ENCODE data around the gene C2CD4A.

The C2CD4A gene

DNA sequence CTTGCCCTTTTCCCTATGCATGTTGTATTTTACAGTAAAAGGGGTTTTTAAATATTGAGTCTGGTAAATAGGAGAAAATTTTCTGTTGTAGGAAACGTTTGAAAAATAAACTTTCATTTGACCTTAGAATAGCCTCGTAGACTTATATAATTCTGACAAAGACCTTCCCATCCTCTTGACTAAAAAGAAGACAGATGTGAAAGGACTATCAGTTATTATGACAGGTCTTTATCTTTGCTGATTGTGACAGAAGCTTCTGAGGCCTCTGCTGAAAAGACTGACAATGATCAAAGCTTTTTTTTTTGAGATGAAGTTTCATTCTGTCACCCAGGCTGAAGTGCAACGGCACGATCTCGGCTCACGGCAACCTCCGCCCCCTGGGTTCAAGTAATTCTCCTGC lies 24.2 kb downstream of the C2CD4A start:
- TF ChIP-seq EZH2phosphoT487 (IDR thresholded peaks at IDR 0.05; ENCODE audit: borderline replicate concordance): no peak
- TF ChIP-seq, protein P1, sequence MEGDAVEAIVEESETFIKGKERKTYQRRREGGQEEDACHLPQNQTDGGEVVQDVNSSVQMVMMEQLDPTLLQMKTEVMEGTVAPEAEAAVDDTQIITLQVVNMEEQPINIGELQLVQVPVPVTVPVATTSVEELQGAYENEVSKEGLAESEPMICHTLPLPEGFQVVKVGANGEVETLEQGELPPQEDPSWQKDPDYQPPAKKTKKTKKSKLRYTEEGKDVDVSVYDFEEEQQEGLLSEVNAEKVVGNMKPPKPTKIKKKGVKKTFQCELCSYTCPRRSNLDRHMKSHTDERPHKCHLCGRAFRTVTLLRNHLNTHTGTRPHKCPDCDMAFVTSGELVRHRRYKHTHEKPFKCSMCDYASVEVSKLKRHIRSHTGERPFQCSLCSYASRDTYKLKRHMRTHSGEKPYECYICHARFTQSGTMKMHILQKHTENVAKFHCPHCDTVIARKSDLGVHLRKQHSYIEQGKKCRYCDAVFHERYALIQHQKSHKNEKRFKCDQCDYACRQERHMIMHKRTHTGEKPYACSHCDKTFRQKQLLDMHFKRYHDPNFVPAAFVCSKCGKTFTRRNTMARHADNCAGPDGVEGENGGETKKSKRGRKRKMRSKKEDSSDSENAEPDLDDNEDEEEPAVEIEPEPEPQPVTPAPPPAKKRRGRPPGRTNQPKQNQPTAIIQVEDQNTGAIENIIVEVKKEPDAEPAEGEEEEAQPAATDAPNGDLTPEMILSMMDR (conservative IDR thresholded peaks at IDR 0.05; ENCODE audit: low read length): no peak
- no peaks in the 10 kb centered on the region for H4K20me1 ChIP-seq (ENCODE audit: insufficient read depth, low read length, poor library complexity, severe bottlenecking)
- H3K4me2 ChIP-seq (ENCODE audit: low read depth, low read length, poor library complexity, severe bottlenecking): no peak overlapping the region
- H3K36me3 ChIP-seq (ENCODE audit: insufficient read depth, low read length): no peaks in the 10 kb centered on the region
- no peak overlapping the region for H2AFZ ChIP-seq (ENCODE audit: low read length)
- no peaks in the 10 kb centered on the region for H3K79me2 ChIP-seq (ENCODE audit: insufficient read depth, low read length)
- H3K27me3 ChIP-seq (ENCODE audit: insufficient read depth, low read length, poor library complexity, severe bottlenecking): no peaks in the 10 kb centered on the region
- no peak overlapping the region for H3K9ac ChIP-seq (ENCODE audit: low read depth, low read length, poor library complexity, severe bottlenecking)
- H3K4me1 ChIP-seq (ENCODE audit: insufficient read depth, low read length, poor library complexity, severe bottlenecking): no peaks in the 10 kb centered on the region
- no peaks in the 10 kb centered on the region for H3F3A ChIP-seq (ENCODE audit: low read depth)
- H3K4me3 ChIP-seq (ENCODE audit: low read length, poor library complexity, severe bottlenecking): no peak overlapping the region
- no peaks in the 10 kb centered on the region for H3K9me3 ChIP-seq (ENCODE audit: insufficient read depth, low read depth, low read length)
- no peaks in the 10 kb centered on the region for H3K9me2 ChIP-seq (replicated peaks; ENCODE audit: low read depth, low read length)

DNA sequence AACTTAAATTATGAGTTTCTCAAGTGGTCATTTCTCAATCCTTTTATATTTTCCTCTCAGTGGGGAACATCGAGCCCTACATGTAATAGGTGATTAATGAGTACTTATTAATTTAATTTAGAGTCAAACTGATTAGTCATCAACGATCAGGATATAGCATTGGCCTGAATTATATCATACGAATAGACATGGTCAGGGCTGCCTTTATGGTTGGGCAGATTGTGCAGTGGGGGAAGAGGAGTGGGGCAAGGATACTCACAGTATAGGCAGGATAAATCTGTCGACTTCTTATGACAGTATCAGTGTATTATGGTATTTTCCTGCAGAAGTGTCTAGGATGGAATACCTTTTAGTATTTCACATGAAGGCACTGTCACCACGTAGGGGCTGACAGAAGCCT lies 27.0 kb downstream of the C2CD4A start:
- no peaks in the 10 kb centered on the region for H3K79me2 ChIP-seq (ENCODE audit: insufficient read depth, low read length)

DNA sequence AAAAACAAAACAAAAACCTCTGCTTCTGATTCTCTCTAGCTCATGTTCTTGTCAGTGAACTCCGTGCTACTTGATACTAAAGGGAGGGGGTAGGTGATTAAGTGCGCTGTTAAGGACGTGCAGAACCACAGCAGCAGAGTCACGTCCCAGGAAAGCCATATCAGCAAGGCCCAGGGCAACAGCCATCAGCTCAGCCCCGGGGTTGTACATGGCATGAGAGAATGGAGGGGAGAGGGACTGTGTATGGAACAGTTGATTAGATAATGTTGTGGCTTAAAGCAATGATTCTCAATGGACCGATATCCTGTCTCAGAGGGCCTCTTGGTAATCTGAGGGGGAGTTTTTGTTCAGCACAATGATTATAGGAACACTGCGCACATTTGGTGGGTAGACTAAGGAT lies 27.6 kb downstream of the C2CD4A start:
- no peak for TF ChIP-seq EZH2phosphoT487 (IDR thresholded peaks at IDR 0.05; ENCODE audit: borderline replicate concordance)
- TF ChIP-seq, protein P1 (conservative IDR thresholded peaks at IDR 0.05; ENCODE audit: low read length): no peak
- Histone ChIP-seq H3F3A (ENCODE audit: low read depth) (no peaks in the 10 kb centered on the region), H3K36me3 (ENCODE audit: insufficient read depth, low read length) (no peaks in the 10 kb centered on the region), H3K4me3 (ENCODE audit: low read length, poor library complexity, severe bottlenecking) (no peak overlapping the region), H3K4me1 (ENCODE audit: insufficient read depth, low read length, poor library complexity, severe bottlenecking) (no peaks in the 10 kb centered on the region), H3K4me2 (ENCODE audit: low read depth, low read length, poor library complexity, severe bottlenecking) (no peak overlapping the region), H3K9ac (ENCODE audit: low read depth, low read length, poor library complexity, severe bottlenecking) (no peak overlapping the region), H4K20me1 (ENCODE audit: insufficient read depth, low read length, poor library complexity, severe bottlenecking) (no peaks in the 10 kb centered on the region), H3K79me2 (ENCODE audit: insufficient read depth, low read length) (no peaks in the 10 kb centered on the region), H3K27me3 (ENCODE audit: insufficient read depth, low read length, poor library complexity, severe bottlenecking) (no peaks in the 10 kb centered on the region), H3K9me3 (ENCODE audit: insufficient read depth, low read depth, low read length) (no peaks in the 10 kb centered on the region), H3K9me2 (replicated peaks; ENCODE audit: low read depth, low read length) (no peaks in the 10 kb centered on the region), H2AFZ (ENCODE audit: low read length) (no peak overlapping the region)

More for the DNA sequence above, 27.0 kb downstream of the C2CD4A start:
- Histone ChIP-seq H4K20me1 (ENCODE audit: insufficient read depth, low read length, poor library complexity, severe bottlenecking) (no peaks in the 10 kb centered on the region), H3K9ac (ENCODE audit: low read depth, low read length, poor library complexity, severe bottlenecking) (no peak overlapping the region), H3K4me2 (ENCODE audit: low read depth, low read length, poor library complexity, severe bottlenecking) (no peak overlapping the region), H3K36me3 (ENCODE audit: insufficient read depth, low read length) (no peaks in the 10 kb centered on the region), H3F3A (ENCODE audit: low read depth) (no peaks in the 10 kb centered on the region), H3K4me3 (ENCODE audit: low read length, poor library complexity, severe bottlenecking) (no peak overlapping the region), H3K4me1 (ENCODE audit: insufficient read depth, low read length, poor library complexity, severe bottlenecking) (no peaks in the 10 kb centered on the region), H3K9me3 (ENCODE audit: insufficient read depth, low read depth, low read length) (no peaks in the 10 kb centered on the region), H3K9me2 (replicated peaks; ENCODE audit: low read depth, low read length) (no peaks in the 10 kb centered on the region), H2AFZ (ENCODE audit: low read length) (no peak overlapping the region), H3K27me3 (ENCODE audit: insufficient read depth, low read length, poor library complexity, severe bottlenecking) (no peaks in the 10 kb centered on the region)
- no peak for TF ChIP-seq EZH2phosphoT487 (IDR thresholded peaks at IDR 0.05; ENCODE audit: borderline replicate concordance)
- TF ChIP-seq, protein P1 (conservative IDR thresholded peaks at IDR 0.05; ENCODE audit: low read length): no peak

Measured in Loucy (cell line).